Activated CD4-positive, alpha-beta T cell treated with anti-CD3 and anti-CD28 coated beads, Interleukin-2, amount 10 ng/mL, durations not matched to agents 24 days and 14 days (primary cell): Measurements from ENCODE around the gene ING2. TPM values are rescaled to one million over a fixed set of nuclear protein-coding genes. Genes with fewer than 3 reads are reported as not detected.
"Not testable (repeated sequence)": the region's sequence is repeated elsewhere in the genome, so short reads cannot be mapped to it uniquely, and the experiment has no call there.

Experiments used
- DNase-seq: peaks from one replicate; pipeline ENCODE4 v3.0.0; 2022
- H3K27ac Mint-ChIP-seq: one replicate; pipeline ENCODE4 v1.8.0; 2022; ENCODE audit warnings: mild to moderate bottlenecking, mixed read lengths
- H3K27me3 Mint-ChIP-seq: one replicate; pipeline ENCODE4 v1.8.0; 2022; ENCODE audit warnings: mixed read lengths
- H3K36me3 Mint-ChIP-seq: one replicate; pipeline ENCODE4 v1.8.0; 2022; ENCODE audit warnings: low read depth, mild to moderate bottlenecking, mixed read lengths
- H3K4me1 Mint-ChIP-seq: one replicate; pipeline ENCODE4 v1.8.0; 2021; ENCODE audit warnings: mixed read lengths
- H3K4me3 Mint-ChIP-seq: one replicate; pipeline ENCODE4 v1.8.0; 2022; ENCODE audit warnings: mild to moderate bottlenecking, moderate library complexity, mixed read lengths
- H3K9me3 Mint-ChIP-seq: one replicate; pipeline ENCODE4 v1.8.0; 2021; ENCODE audit warnings: mixed read lengths
- intact Hi-C: fragments of 100-400 bp; cut with micrococcal nuclease; formaldehyde crosslinking; loops from one replicate; pipeline ENCODE4 v1.15.1; 2023
- total RNA-seq: library from RNA; stranded (reverse); gene quantifications from 2 replicates; pipeline ENCODE4 v1.2.3, GENCODE V29; 2022

Gene ING2
- 12.4 and 13.5 TPM in 2 replicates for total RNA-seq

GRCh38 chr4:183504930-183505610 lies at the start of gene ING2:
TSS of gene ING2 (plus strand) at chr4:183505058. CDS start at chr4:183505196, 138 bp downstream.
- Mint-ChIP-seq H3K4me1 (peaks cover 23% of the 10 kb centered on the region), H3K36me3 (peaks cover under 1% of the 10 kb centered on the region), H3K9me3 (no peaks in the 10 kb centered on the region), H3K27ac (peak within 1 kb of the TSS; percentile 96), H3K27me3 (no peaks in the 10 kb centered on the region), H3K4me3 (peak within 1 kb of the TSS; percentile 90)
- no peak for DNase-seq
- intact Hi-C loops = loop anchor here (1.0 to 10.0 kb wide), 11 partner anchors 61 to 1920 kb away; partner anchors contain the start of genes ACSL1, CDKN2AIP, CENPU and CFAP97

GRCh38 chr4:183455431-183456195 lies 49.2 kb upstream of the ING2 start:
- DNase-seq = no peak
- H3K4me3 Mint-ChIP-seq = peak overlapping the region; percentile 14
- H3K4me1 Mint-ChIP-seq = peaks cover 15% of the 10 kb centered on the region
- intact Hi-C loops = no loop called here
- H3K27ac Mint-ChIP-seq = no peak overlapping the region
- H3K9me3 Mint-ChIP-seq = no peaks in the 10 kb centered on the region
- H3K36me3 Mint-ChIP-seq = peaks cover 22% of the 10 kb centered on the region
- H3K27me3 Mint-ChIP-seq = no peaks in the 10 kb centered on the region

- Mint-ChIP-seq H3K4me3 (no peak overlapping the region), H3K36me3 (peaks cover 14% of the 10 kb centered on the region), H3K27me3 (no peaks in the 10 kb centered on the region), H3K9me3 (no peaks in the 10 kb centered on the region), H3K27ac (no peak overlapping the region), H3K4me1 (peaks cover 15% of the 10 kb centered on the region)
- DNase-seq = no peak
- intact Hi-C loops = no loop called here
Observed at GRCh38 chr4:183458005-183458404, 46.9 kb upstream of the ING2 start.

- H3K27ac Mint-ChIP-seq, H3K4me1 Mint-ChIP-seq, DNase-seq, H3K27me3 Mint-ChIP-seq, H3K9me3 Mint-ChIP-seq, intact Hi-C loops, H3K4me3 Mint-ChIP-seq, H3K36me3 Mint-ChIP-seq: not testable (repeated sequence)
Observed at GRCh38 chr4:183463903-183464619, 40.8 kb upstream of the ING2 start.

GRCh38 chr4:183465879-183466278 lies 39.0 kb upstream of the ING2 start:
- H3K9me3 Mint-ChIP-seq, H3K4me3 Mint-ChIP-seq, intact Hi-C loops, H3K36me3 Mint-ChIP-seq, H3K4me1 Mint-ChIP-seq, DNase-seq, H3K27ac Mint-ChIP-seq, H3K27me3 Mint-ChIP-seq: not testable (repeated sequence)

GRCh38 chr4:183467246-183467645 lies 37.6 kb upstream of the ING2 start:
- intact Hi-C loops = no loop called here
- DNase-seq = no peak
- no peak overlapping the region for H3K4me3 Mint-ChIP-seq
- H3K27ac Mint-ChIP-seq = no peak overlapping the region
- peaks cover under 1% of the 10 kb centered on the region for H3K4me1 Mint-ChIP-seq
- no peaks in the 10 kb centered on the region for H3K36me3 Mint-ChIP-seq
- H3K27me3 Mint-ChIP-seq = peaks cover 2% of the 10 kb centered on the region
- H3K9me3 Mint-ChIP-seq = no peaks in the 10 kb centered on the region

GRCh38 chr4:183468210-183469095 lies 36.4 kb upstream of the ING2 start:
- intact Hi-C loops = no loop called here
- Mint-ChIP-seq H3K27me3 (peaks cover 2% of the 10 kb centered on the region), H3K9me3 (no peaks in the 10 kb centered on the region), H3K27ac (no peak overlapping the region), H3K4me1 (peaks cover 2% of the 10 kb centered on the region), H3K4me3 (no peak overlapping the region), H3K36me3 (no peaks in the 10 kb centered on the region)
- DNase-seq = no peak

- Mint-ChIP-seq H3K36me3 (no peaks in the 10 kb centered on the region), H3K9me3 (no peaks in the 10 kb centered on the region), H3K27ac (no peak overlapping the region), H3K4me3 (no peak overlapping the region), H3K4me1 (peaks cover 2% of the 10 kb centered on the region), H3K27me3 (peaks cover 2% of the 10 kb centered on the region)
- intact Hi-C loops = no loop called here
- DNase-seq = no peak
Observed at GRCh38 chr4:183469285-183469684, 35.6 kb upstream of the ING2 start.

GRCh38 chr4:183469936-183470335 lies 34.9 kb upstream of the ING2 start:
- no peak for DNase-seq
- Mint-ChIP-seq H3K4me1 (peaks cover 2% of the 10 kb centered on the region), H3K27me3 (peaks cover 2% of the 10 kb centered on the region), H3K27ac (no peak overlapping the region), H3K9me3 (no peaks in the 10 kb centered on the region), H3K36me3 (no peaks in the 10 kb centered on the region), H3K4me3 (no peak overlapping the region)
- intact Hi-C loops = loop anchor here (10.0 kb wide), 1 partner anchor 695 kb away; no protein-coding TSS in a partner anchor

GRCh38 chr4:183470821-183471220 lies 34.0 kb upstream of the ING2 start:
- Mint-ChIP-seq H3K4me1 (peaks cover 2% of the 10 kb centered on the region), H3K36me3 (no peaks in the 10 kb centered on the region), H3K9me3 (no peaks in the 10 kb centered on the region), H3K27ac (no peak overlapping the region), H3K4me3 (no peak overlapping the region), H3K27me3 (peaks cover 2% of the 10 kb centered on the region)
- intact Hi-C loops = loop anchor here (10.0 kb wide), 1 partner anchor 694 kb away; no protein-coding TSS in a partner anchor
- no peak for DNase-seq

- Mint-ChIP-seq H3K27ac (no peak overlapping the region), H3K27me3 (no peaks in the 10 kb centered on the region), H3K4me1 (peaks cover 2% of the 10 kb centered on the region), H3K36me3 (no peaks in the 10 kb centered on the region), H3K9me3 (no peaks in the 10 kb centered on the region), H3K4me3 (no peak overlapping the region)
- intact Hi-C loops = loop anchor here (1.0 to 10.0 kb wide), 4 partner anchors 31 to 693 kb away; no protein-coding TSS in a partner anchor
- peak; percentile 93 for DNase-seq
Observed at GRCh38 chr4:183471946-183472708, 32.7 kb upstream of the ING2 start.

GRCh38 chr4:183478123-183478522 lies 26.7 kb upstream of the ING2 start:
- H3K36me3 Mint-ChIP-seq = no peaks in the 10 kb centered on the region
- no peak overlapping the region for H3K4me3 Mint-ChIP-seq
- H3K9me3 Mint-ChIP-seq = no peaks in the 10 kb centered on the region
- no peak for DNase-seq
- H3K27ac Mint-ChIP-seq = no peak overlapping the region
- no peaks in the 10 kb centered on the region for H3K4me1 Mint-ChIP-seq
- intact Hi-C loops = loop anchor here (10.0 kb wide), 1 partner anchor 687 kb away; no protein-coding TSS in a partner anchor
- peaks cover 2% of the 10 kb centered on the region for H3K27me3 Mint-ChIP-seq
